ENCODE data around the gene OGFOD2.

- TF ChIP-seq CTCF (conservative IDR thresholded peaks at IDR 0.05; ENCODE audit: low read depth, low read length) (no peak), EZH2 (IDR thresholded peaks at IDR 0.05; ENCODE audit: low read length, unreplicated experiment) (no peak), EZH2phosphoT487 (IDR thresholded peaks at IDR 0.05; ENCODE audit: borderline replicate concordance, low read length) (no peak)
These were observed 36.7 kb downstream of the OGFOD2 start for GRCh38 chr12:123011701-123012100.
